Uterus (tissue), 4 donors: ENCODE measurements around the gene ARHGAP1. TPM values are rescaled to one million over a fixed set of nuclear protein-coding genes. Genes with fewer than 3 reads are reported as not detected.

Experiments used
- DNase-seq, 2 donors: peaks; one replicate each; pipeline ENCODE4 v3.0.0-alpha.2; 2019 to 2020
- H3K27ac ChIP-seq, 2 donors: fragments of 200-600 bp; sonication (generic); 1 replicate in 1 of 2; 2 replicates in 1 of 2; pipeline ENCODE4 v1.5.1; 2016 to 2018
- H3K27me3 ChIP-seq, 2 donors: fragments of 200-600 bp; sonication (generic); one replicate each; pipeline ENCODE4 v1.5.1; 2018 to 2019; ENCODE audit warnings: control low read depth in 1 of 2
- H3K36me3 ChIP-seq, 2 donors: fragments of 200-600 bp; sonication (generic); one replicate each; pipeline ENCODE4 v1.5.1; 2019; ENCODE audit warnings: control low read depth in 1 of 2
- H3K4me1 ChIP-seq, 2 donors: fragments of 200-600 bp; sonication (generic); one replicate each; pipeline ENCODE4 v1.5.1; 2018 to 2019; ENCODE audit warnings: control low read depth in 1 of 2
- H3K4me3 ChIP-seq, 2 donors: fragments of 200-600 bp; sonication (generic); 1 replicate in 1 of 2; 2 replicates in 1 of 2; pipeline ENCODE4 v1.5.1; 2018 to 2019; ENCODE audit warnings: mild to moderate bottlenecking in 1 of 2
- H3K9me3 ChIP-seq, 2 donors: fragments of 200-600 bp; sonication (generic); one replicate each; pipeline ENCODE4 v1.5.1; 2019; ENCODE audit warnings: control low read depth in 1 of 2
- POLR2A ChIP-seq, 2 donors: fragments of 450-650 bp; IDR thresholded peaks; one replicate each; pipeline ENCODE4 v1.6.1; 2016; ENCODE audit warnings: antibody characterized with exemption in 2 of 2, mild to moderate bottlenecking in 1 of 2, moderate library complexity in 1 of 2
- intact Hi-C: fragments of 100-400 bp; cut with DNase I; formaldehyde crosslinking; loops from one replicate; pipeline ENCODE4 v1.15.1; 2023; ENCODE audit warnings: low total_unique reads
- total RNA-seq, 4 donors: library from RNA; depleted of rRNA in 3 of 4; stranded (reverse); fragments of >200 nt in 3 of 4; gene quantifications; one replicate each; pipeline versions ENCODE4 v1.1.0 to v1.2.4, GENCODE V29; 2014 to 2023
- TF ChIP-seq, protein P1 (sequence below), 4 experiments: fragments of 200-600 bp in 2 of 4; fragments of 450-650 bp in 2 of 4; sonication (generic) in 2 of 4; IDR thresholded peaks; one replicate each; pipeline ENCODE4 v1.5.1; 2016 to 2019; ENCODE audit warnings: antibody characterized with exemption in 4 of 4, mild to moderate bottlenecking in 2 of 4, moderate library complexity in 1 of 4
- donor health status: DM: yes; HTN: yes; CAD: no.

The ARHGAP1 gene
- total RNA-seq, 4 donors from 2014 or later = 27.9 to 114 (median 37.3) TPM

DNA sequence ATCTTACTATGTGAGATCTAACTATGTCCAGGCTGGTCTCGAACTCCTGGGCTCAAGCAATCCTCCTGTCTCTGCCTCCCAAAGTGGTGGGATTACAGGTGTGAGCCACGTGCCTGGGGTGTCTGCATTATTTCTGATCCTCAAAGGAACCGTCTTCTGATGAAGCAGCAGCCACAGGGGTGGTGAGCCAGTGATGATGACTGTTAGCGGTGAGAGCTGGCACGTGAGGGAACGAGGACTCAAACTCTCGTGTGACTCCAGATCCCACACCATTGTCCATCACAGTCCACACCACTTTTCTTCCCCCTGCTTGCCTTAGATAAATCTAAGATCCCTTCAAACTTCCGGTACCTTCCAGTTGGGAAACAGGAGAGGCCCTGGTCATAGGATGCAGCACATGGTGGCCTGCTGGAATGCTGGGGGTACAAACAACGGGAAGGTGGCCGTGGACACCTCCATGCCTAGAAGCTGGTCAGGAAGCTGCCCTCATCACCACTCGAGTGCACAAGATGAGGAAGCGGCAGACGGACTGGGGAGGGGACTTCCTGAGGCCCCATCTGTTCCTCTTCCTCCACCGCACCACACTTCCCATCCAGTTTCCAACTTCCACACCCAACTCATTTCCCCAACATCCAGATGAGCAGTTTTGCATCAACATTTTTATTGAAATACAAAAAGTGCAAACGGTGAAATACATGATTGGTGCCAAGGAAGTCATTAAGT lies 23.8 kb downstream of the ARHGAP1 start:
- no peak for TF ChIP-seq POLR2A (IDR thresholded peaks at IDR 0.05)
- TF ChIP-seq, protein P1, sequence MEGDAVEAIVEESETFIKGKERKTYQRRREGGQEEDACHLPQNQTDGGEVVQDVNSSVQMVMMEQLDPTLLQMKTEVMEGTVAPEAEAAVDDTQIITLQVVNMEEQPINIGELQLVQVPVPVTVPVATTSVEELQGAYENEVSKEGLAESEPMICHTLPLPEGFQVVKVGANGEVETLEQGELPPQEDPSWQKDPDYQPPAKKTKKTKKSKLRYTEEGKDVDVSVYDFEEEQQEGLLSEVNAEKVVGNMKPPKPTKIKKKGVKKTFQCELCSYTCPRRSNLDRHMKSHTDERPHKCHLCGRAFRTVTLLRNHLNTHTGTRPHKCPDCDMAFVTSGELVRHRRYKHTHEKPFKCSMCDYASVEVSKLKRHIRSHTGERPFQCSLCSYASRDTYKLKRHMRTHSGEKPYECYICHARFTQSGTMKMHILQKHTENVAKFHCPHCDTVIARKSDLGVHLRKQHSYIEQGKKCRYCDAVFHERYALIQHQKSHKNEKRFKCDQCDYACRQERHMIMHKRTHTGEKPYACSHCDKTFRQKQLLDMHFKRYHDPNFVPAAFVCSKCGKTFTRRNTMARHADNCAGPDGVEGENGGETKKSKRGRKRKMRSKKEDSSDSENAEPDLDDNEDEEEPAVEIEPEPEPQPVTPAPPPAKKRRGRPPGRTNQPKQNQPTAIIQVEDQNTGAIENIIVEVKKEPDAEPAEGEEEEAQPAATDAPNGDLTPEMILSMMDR (IDR thresholded peaks at IDR 0.05) = no peak
- intact Hi-C loops = no loop called here
- Histone ChIP-seq H3K27ac (peak overlapping the region; percentile 78 to 82), H3K36me3 (no peaks in the 10 kb centered on the region), H3K9me3 (no peaks in the 10 kb centered on the region), H3K4me3 (no peak overlapping the region), H3K27me3 (no peaks in the 10 kb centered on the region), H3K4me1 (peaks cover 5 to 13% of the 10 kb centered on the region in 2 donors)
- DNase-seq = no peak

DNA sequence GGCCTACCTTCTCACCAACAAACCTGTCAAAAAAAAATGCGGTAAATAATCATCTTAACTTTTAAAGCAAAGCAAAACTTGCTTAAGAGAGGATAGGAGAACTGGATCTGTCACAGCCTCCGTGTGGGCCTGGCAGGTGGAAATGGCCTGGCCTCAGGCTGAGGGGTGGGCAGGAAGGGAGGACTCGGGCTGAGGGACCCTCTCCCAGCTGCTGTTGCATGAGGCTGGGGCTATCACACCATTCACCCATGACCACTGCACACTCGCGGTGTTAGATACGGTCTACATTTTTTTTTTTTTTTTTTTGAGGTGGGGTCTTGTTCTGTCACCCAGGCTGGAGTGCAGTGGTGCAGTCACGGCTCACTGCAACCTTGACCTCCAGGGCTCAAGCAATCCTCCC lies 24.5 kb downstream of the ARHGAP1 start:
- H3K9me3 ChIP-seq = no peaks in the 10 kb centered on the region
- TF ChIP-seq POLR2A (IDR thresholded peaks at IDR 0.05) = no peak
- TF ChIP-seq, protein P1 (IDR thresholded peaks at IDR 0.05) = no peak
- no peaks in the 10 kb centered on the region for H3K36me3 ChIP-seq
- H3K27ac ChIP-seq = peak overlapping the region; percentile 78 to 82
- intact Hi-C loops = no loop called here
- H3K27me3 ChIP-seq = no peaks in the 10 kb centered on the region
- DNase-seq = no peak
- no peak overlapping the region for H3K4me3 ChIP-seq
- H3K4me1 ChIP-seq = peaks cover 5 to 13% of the 10 kb centered on the region in 2 donors

DNA sequence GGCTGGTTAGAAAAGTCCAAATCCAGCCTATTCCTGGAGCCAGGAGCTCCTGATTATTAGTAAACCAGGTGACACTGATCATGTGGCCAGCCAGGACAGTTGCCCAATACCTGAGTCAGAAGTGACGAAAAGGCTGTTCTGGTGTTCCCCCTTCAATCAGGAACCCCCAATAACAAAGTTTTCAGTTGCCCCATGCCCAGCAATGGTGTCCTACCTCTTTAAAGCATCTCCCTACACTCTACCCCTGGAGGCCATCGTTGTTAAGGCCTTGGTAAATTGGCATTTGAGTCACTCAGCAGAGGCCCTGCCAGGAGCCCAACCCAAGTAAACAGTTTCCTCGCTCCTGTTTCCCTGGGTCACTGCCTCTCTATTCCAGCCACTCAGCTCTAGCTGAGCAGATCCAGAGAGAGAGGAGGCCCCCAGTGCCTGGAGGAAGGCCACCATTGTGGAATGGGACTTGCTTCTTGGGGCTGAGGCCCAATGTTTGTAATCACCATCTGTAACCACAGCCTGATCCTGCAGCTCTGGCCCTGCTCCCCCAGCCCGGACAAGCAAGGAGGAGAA lies 25.0 kb downstream of the ARHGAP1 start:
- Histone ChIP-seq H3K4me3 (no peak overlapping the region), H3K4me1 (peaks cover 5 to 13% of the 10 kb centered on the region in 2 donors), H3K9me3 (no peaks in the 10 kb centered on the region), H3K27me3 (no peaks in the 10 kb centered on the region), H3K27ac (peak overlapping the region; percentile 78 to 82), H3K36me3 (no peaks in the 10 kb centered on the region)
- peak; percentile 70 to 76 for DNase-seq
- intact Hi-C loops = no loop called here
- no peak for TF ChIP-seq POLR2A (IDR thresholded peaks at IDR 0.05)
- TF ChIP-seq, protein P1 (IDR thresholded peaks at IDR 0.05) = no peak

DNA sequence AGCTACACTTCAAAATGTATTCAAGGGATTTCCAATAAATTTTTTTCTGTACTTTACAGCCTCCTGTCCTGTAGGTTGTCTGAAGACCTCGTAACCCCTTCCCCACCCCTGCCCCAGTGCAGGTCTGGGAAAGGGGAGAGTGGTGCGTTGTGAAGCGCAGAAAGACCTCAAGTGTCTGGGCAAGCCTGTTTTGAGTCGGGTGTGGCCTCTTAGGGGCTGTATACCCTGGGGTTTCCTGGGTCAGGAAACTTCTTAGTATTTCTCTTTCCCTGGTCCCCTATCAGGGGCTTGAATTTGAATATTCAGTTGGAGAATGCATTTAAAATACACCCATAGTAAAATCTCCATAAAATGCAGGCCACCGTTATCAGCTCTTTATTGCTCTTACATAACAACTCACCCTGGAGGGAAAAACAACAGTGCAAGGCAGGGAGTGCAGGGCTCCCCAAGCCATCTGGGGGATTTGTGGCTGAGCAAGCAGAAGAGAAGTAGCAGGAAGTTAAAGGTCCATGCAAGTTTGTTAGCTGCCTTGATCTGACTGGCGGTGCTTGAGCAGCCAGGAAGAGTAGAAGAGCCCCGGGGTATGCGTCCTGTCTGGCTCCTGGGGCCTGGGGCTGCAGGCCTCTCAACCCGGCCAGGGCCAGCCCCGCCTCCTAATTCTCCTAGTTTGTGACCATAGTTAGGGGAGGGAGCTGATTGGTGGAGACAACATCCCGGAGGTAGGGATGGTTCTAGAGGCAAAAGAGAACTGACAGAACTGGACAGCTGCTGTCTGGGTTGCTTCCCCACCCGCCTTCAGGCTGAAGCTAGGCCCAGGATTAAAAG lies 25.7 kb downstream of the ARHGAP1 start:
- H3K27ac ChIP-seq = peak overlapping the region; percentile 78 to 82
- no peaks in the 10 kb centered on the region for H3K27me3 ChIP-seq
- TF ChIP-seq, protein P1 (IDR thresholded peaks at IDR 0.05) = no peak
- TF ChIP-seq POLR2A (IDR thresholded peaks at IDR 0.05) = no peak
- H3K4me3 ChIP-seq = no peak overlapping the region
- H3K9me3 ChIP-seq = no peaks in the 10 kb centered on the region
- H3K4me1 ChIP-seq = peaks cover 5 to 13% of the 10 kb centered on the region in 2 donors
- intact Hi-C loops = no loop called here
- DNase-seq = no peak
- H3K36me3 ChIP-seq = no peaks in the 10 kb centered on the region
